Measurements from ENCODE around the gene SLC38A11.
"Not testable (repeated sequence)": the region's sequence is repeated elsewhere in the genome, so short reads cannot be mapped to it uniquely, and the experiment has no call there.

The SLC38A11 gene

GRCh38 chr2:164954954-164955701 lies at the start of gene SLC38A11:
Gene SLC38A11 (minus strand): TSS chr2:164955525. CDS start chr2:164955247, 278 bp downstream.
- TF ChIP-seq CTCF (IDR thresholded peaks at IDR 0.05; ENCODE audit: extremely low read depth, insufficient read depth, missing control alignments), result no peak
- DNase-seq (ENCODE audit: low spot score), result no peak
- in situ Hi-C loops (cut with MboI; ENCODE audit: low pct_unique_long_range_greater_than_20kb, low sequenced_read_pairs, unreplicated experiment), result no loop called here

- in situ Hi-C loops (cut with MboI; ENCODE audit: low pct_unique_long_range_greater_than_20kb, low sequenced_read_pairs, unreplicated experiment), result loop anchor here (25.0 kb wide), 1 partner anchor 184 kb away; no protein-coding TSS in a partner anchor
- no peak for DNase-seq (ENCODE audit: low spot score)
- no peak for TF ChIP-seq CTCF (IDR thresholded peaks at IDR 0.05; ENCODE audit: extremely low read depth, insufficient read depth, missing control alignments)
Observed at GRCh38 chr2:165003443-165004130, 48.3 kb upstream of the SLC38A11 start.

GRCh38 chr2:165002638-165003037 lies 47.3 kb upstream of the SLC38A11 start:
- no peak for TF ChIP-seq CTCF (IDR thresholded peaks at IDR 0.05; ENCODE audit: extremely low read depth, insufficient read depth, missing control alignments)
- in situ Hi-C loops (cut with MboI; ENCODE audit: low pct_unique_long_range_greater_than_20kb, low sequenced_read_pairs, unreplicated experiment), result loop anchor here (25.0 kb wide), 1 partner anchor 185 kb away; no protein-coding TSS in a partner anchor
- no peak for DNase-seq (ENCODE audit: low spot score)

GRCh38 chr2:164994664-164995299 lies 39.5 kb upstream of the SLC38A11 start:
- DNase-seq (ENCODE audit: low spot score); in situ Hi-C loops (cut with MboI; ENCODE audit: low pct_unique_long_range_greater_than_20kb, low sequenced_read_pairs, unreplicated experiment): not testable (repeated sequence)

- no peak for DNase-seq (ENCODE audit: low spot score)
- TF ChIP-seq CTCF (IDR thresholded peaks at IDR 0.05; ENCODE audit: extremely low read depth, insufficient read depth, missing control alignments), result no peak
- in situ Hi-C loops (cut with MboI; ENCODE audit: low pct_unique_long_range_greater_than_20kb, low sequenced_read_pairs, unreplicated experiment), result no loop called here
Observed at GRCh38 chr2:164993287-164994016, 38.1 kb upstream of the SLC38A11 start.

- peak; percentile 61 for TF ChIP-seq CTCF (IDR thresholded peaks at IDR 0.05; ENCODE audit: extremely low read depth, insufficient read depth, missing control alignments)
- DNase-seq (ENCODE audit: low spot score), result peak; percentile 35
- in situ Hi-C loops (cut with MboI; ENCODE audit: low pct_unique_long_range_greater_than_20kb, low sequenced_read_pairs, unreplicated experiment), result no loop called here
Observed at GRCh38 chr2:164992818-164993217, 37.5 kb upstream of the SLC38A11 start.

GRCh38 chr2:164992093-164992454 lies 36.7 kb upstream of the SLC38A11 start:
- DNase-seq (ENCODE audit: low spot score); in situ Hi-C loops (cut with MboI; ENCODE audit: low pct_unique_long_range_greater_than_20kb, low sequenced_read_pairs, unreplicated experiment): not testable (repeated sequence)

- in situ Hi-C loops (cut with MboI; ENCODE audit: low pct_unique_long_range_greater_than_20kb, low sequenced_read_pairs, unreplicated experiment); DNase-seq (ENCODE audit: low spot score): not testable (repeated sequence)
Observed at GRCh38 chr2:164991361-164992092, 36.2 kb upstream of the SLC38A11 start.

GRCh38 chr2:164990953-164991352 lies 35.6 kb upstream of the SLC38A11 start:
- in situ Hi-C loops (cut with MboI; ENCODE audit: low pct_unique_long_range_greater_than_20kb, low sequenced_read_pairs, unreplicated experiment); DNase-seq (ENCODE audit: low spot score): not testable (repeated sequence)

GRCh38 chr2:164988805-164989204 lies 33.5 kb upstream of the SLC38A11 start:
- in situ Hi-C loops (cut with MboI; ENCODE audit: low pct_unique_long_range_greater_than_20kb, low sequenced_read_pairs, unreplicated experiment); DNase-seq (ENCODE audit: low spot score): not testable (repeated sequence)
